H1 (cell line): ENCODE data around the gene PIGM. TPM values are rescaled to one million over a fixed set of nuclear protein-coding genes. Genes with fewer than 3 reads are reported as not detected.
A peak's percentile ranks its signal among the peaks of the same experiment; 100 is the strongest.

ENCODE experiments used
- CTCF ChIA-PET: fragments of 300-600 bp; sonication (Branson Sonifier 250); formaldehyde crosslinking; loops from one replicate; lab custom pipeline; 2021; ENCODE audit not compliant: partially characterized antibody; lab: Charles Lee
- POLR2A ChIA-PET: fragments of 300-600 bp; sonication (Branson Sonifier 250); formaldehyde crosslinking; loops from one replicate; lab custom pipeline; 2021; ENCODE audit warnings: inconsistent platforms; ENCODE audit not compliant: partially characterized antibody; lab: Charles Lee
- DNase-seq, 2 experiments: peaks; one replicate each; pipeline versions ENCODE4 v3.0.0 to v3.0.0-alpha.2; 2010 to 2022; ENCODE audit warnings: low spot score in 2 of 2, low read depth in 1 of 2, mixed read lengths in 1 of 2
- FAIRE-seq: peaks from 2 replicates; lab custom pipeline; 2011; peaks lifted over from hg19 to GRCh38; lab: Jason Lieb, UNC
- H2AFZ ChIP-seq: 2 replicates; pipeline ENCODE4 v1.8.1; 2012; ENCODE audit warnings: low read length, inconsistent platforms
- H2AK5ac ChIP-seq: 2 replicates; pipeline ENCODE4 v1.6.1; 2013; ENCODE audit warnings: low read depth, low read length
- H2BK120ac ChIP-seq: replicated peaks from 2 replicates; pipeline ENCODE3; 2013; ENCODE audit warnings: low read depth, low read length, inconsistent platforms
- H2BK12ac ChIP-seq: 2 replicates; pipeline ENCODE4 v1.6.1; 2013; ENCODE audit warnings: low read depth, low read length
- H2BK15ac ChIP-seq: 2 replicates; pipeline ENCODE4 v1.6.1; 2013; ENCODE audit warnings: low read length
- H2BK20ac ChIP-seq: 2 replicates; pipeline ENCODE4 v1.6.1; 2013; ENCODE audit warnings: low read length
- H2BK5ac ChIP-seq: 2 replicates; pipeline ENCODE4 v1.6.1; 2013; ENCODE audit warnings: low read depth, low read length
- H3K14ac ChIP-seq: 2 replicates; pipeline ENCODE4 v1.6.1; 2013; ENCODE audit warnings: inconsistent platforms; ENCODE audit not compliant: insufficient read length
- H3K18ac ChIP-seq: 2 replicates; pipeline ENCODE4 v1.6.1; 2013; ENCODE audit warnings: low read length; ENCODE audit errors: extremely low read depth
- H3K23ac ChIP-seq: 2 replicates; pipeline ENCODE4 v1.6.1; 2013; ENCODE audit warnings: inconsistent platforms; ENCODE audit not compliant: insufficient read length
- H3K23me2 ChIP-seq: 2 replicates; pipeline ENCODE4 v1.6.1; 2013; ENCODE audit warnings: low read depth, low read length
- H3K27ac ChIP-seq: 2 replicates; pipeline ENCODE4 v1.6.1; 2011; ENCODE audit warnings: low read depth, low read length, inconsistent platforms
- H3K27me3 ChIP-seq, 4 experiments: replicated peaks in 1 of 4; 1 replicate in 1 of 4; 2 replicates in 3 of 4; pipeline versions ENCODE4 v1.6.1 to v1.8.1; 2011 to 2013; ENCODE audit warnings: low read length in 3 of 4, mild to moderate bottlenecking in 3 of 4, inconsistent platforms in 2 of 4, mixed read lengths in 2 of 4, moderate library complexity in 1 of 4; ENCODE audit not compliant: control insufficient read depth in 3 of 4, insufficient read depth in 3 of 4; ENCODE audit errors: extremely low read depth in 1 of 4
- H3K36me3 ChIP-seq, 4 experiments: 2 replicates each; pipeline versions ENCODE4 v1.6.1 to v1.8.1; 2011 to 2013; ENCODE audit warnings: mild to moderate bottlenecking in 4 of 4, low read length in 3 of 4, moderate library complexity in 2 of 4, control low read depth in 1 of 4, inconsistent platforms in 1 of 4; ENCODE audit not compliant: insufficient read depth in 4 of 4, control insufficient read depth in 2 of 4
- H3K4ac ChIP-seq: replicated peaks from 2 replicates; pipeline ENCODE3; 2013; ENCODE audit warnings: low read length, low read depth, mixed read lengths, inconsistent platforms; ENCODE audit not compliant: insufficient read length
- H3K4me1 ChIP-seq, 4 experiments: replicated peaks in 1 of 4; 1 replicate in 1 of 4; 2 replicates in 3 of 4; pipeline versions ENCODE4 v1.6.1 to v1.8.1; 2011 to 2013; ENCODE audit warnings: low read length in 3 of 4, inconsistent platforms in 2 of 4, mixed read lengths in 1 of 4; ENCODE audit not compliant: insufficient read depth in 4 of 4, control insufficient read depth in 3 of 4
- H3K4me2 ChIP-seq, 2 experiments: 2 replicates each; pipeline versions ENCODE4 v1.6.1 to v1.8.1; 2011 to 2013; ENCODE audit warnings: low read depth in 2 of 2, low read length in 2 of 2, control low read depth in 1 of 2, inconsistent platforms in 1 of 2, mild to moderate bottlenecking in 1 of 2; ENCODE audit not compliant: insufficient read depth in 1 of 2
- H3K4me3 ChIP-seq, 4 experiments: fragments of 200-600, 300-600 bp in 1 of 4; sonication (generic), shearing (Covaris generic), sonication (Bioruptor Twin) in 1 of 4; 2 replicates each; pipeline versions ENCODE4 v1.5.1 to v1.8.1; 2011 to 2016; ENCODE audit warnings: low read length in 4 of 4, low read depth in 3 of 4, control low read depth in 2 of 4, inconsistent platforms in 2 of 4, mild to moderate bottlenecking in 2 of 4, mixed read lengths in 1 of 4, moderate library complexity in 1 of 4; ENCODE audit not compliant: insufficient read depth in 2 of 4; ENCODE audit errors: extremely low read depth in 1 of 4
- H3K56ac ChIP-seq: replicated peaks from 2 replicates; pipeline ENCODE3; 2013; ENCODE audit warnings: low read depth, mild to moderate bottlenecking, mixed read lengths, low read length, inconsistent platforms; ENCODE audit not compliant: insufficient read length
- H3K79me1 ChIP-seq: 2 replicates; pipeline ENCODE4 v1.6.1; 2013; ENCODE audit warnings: low read depth, low read length, control low read depth
- H3K79me2 ChIP-seq, 2 experiments: 2 replicates each; pipeline versions ENCODE4 v1.6.1 to v1.8.1; 2012 to 2013; ENCODE audit warnings: low read length in 2 of 2, mild to moderate bottlenecking in 2 of 2, inconsistent platforms in 1 of 2; ENCODE audit not compliant: insufficient read depth in 2 of 2, control insufficient read depth in 1 of 2
- H3K9ac ChIP-seq, 4 experiments: replicated peaks in 1 of 4; 1 replicate in 1 of 4; 2 replicates in 3 of 4; pipeline versions ENCODE4 v1.6.1 to v1.8.1; 2011 to 2013; ENCODE audit warnings: low read depth in 3 of 4, low read length in 3 of 4, control low read depth in 2 of 4, mild to moderate bottlenecking in 2 of 4, moderate library complexity in 2 of 4, inconsistent platforms in 1 of 4; ENCODE audit errors: extremely low read depth in 1 of 4
- H3K9me3 ChIP-seq, 2 experiments: 2 replicates each; pipeline versions ENCODE4 v1.6.1 to v1.8.1; 2012 to 2013; ENCODE audit warnings: mild to moderate bottlenecking in 2 of 2, moderate library complexity in 2 of 2, control low read depth in 1 of 2, inconsistent platforms in 1 of 2, low read depth in 1 of 2, low read length in 1 of 2, mixed read lengths in 1 of 2; ENCODE audit not compliant: insufficient read depth in 2 of 2
- H4K20me1 ChIP-seq, 2 experiments: replicated peaks in 1 of 2; 2 replicates each; pipeline versions ENCODE3 to v1.8.1; 2011 to 2013; ENCODE audit warnings: inconsistent platforms in 2 of 2, low read length in 2 of 2, mild to moderate bottlenecking in 1 of 2; ENCODE audit not compliant: insufficient read depth in 2 of 2, control insufficient read depth in 1 of 2
- H4K5ac ChIP-seq: 2 replicates; pipeline ENCODE4 v1.6.1; 2013; ENCODE audit warnings: low read length, low read depth, mixed read lengths, inconsistent platforms; ENCODE audit not compliant: insufficient read length
- H4K8ac ChIP-seq: 2 replicates; pipeline ENCODE4 v1.8.0; 2013; ENCODE audit warnings: mild to moderate bottlenecking, moderate library complexity, low read length, inconsistent platforms; ENCODE audit not compliant: insufficient read depth; ENCODE audit errors: extremely low read depth
- H4K91ac ChIP-seq: replicated peaks from 2 replicates; pipeline ENCODE3; 2013; ENCODE audit warnings: low read length, mixed read lengths, inconsistent platforms; ENCODE audit not compliant: insufficient read length
- FOSL1 ChIP-seq: IDR thresholded peaks from 2 replicates; pipeline ENCODE4 v1.6.1; 2011; ENCODE audit warnings: mild to moderate bottlenecking, low read depth, low read length, moderate library complexity; ENCODE audit not compliant: insufficient read depth
- JUN ChIP-seq: IDR thresholded peaks from 2 replicates; pipeline ENCODE4 v1.6.1; 2011; ENCODE audit warnings: low read depth, mild to moderate bottlenecking, improper control_type of control experiment, low read length
- KDM1A ChIP-seq: fragments of 200-600, 300-600 bp; sonication (generic); IDR thresholded peaks from 2 replicates; pipeline ENCODE4 v1.7.1; 2016; ENCODE audit warnings: mild to moderate bottlenecking, low read length, borderline replicate concordance
- SAP30 ChIP-seq: fragments of 300-600 bp; sonication (generic); IDR thresholded peaks from 2 replicates; pipeline ENCODE4 v1.7.1; 2012; ENCODE audit warnings: low read length, moderate library complexity, mild to moderate bottlenecking, inconsistent platforms; ENCODE audit not compliant: insufficient read depth, insufficient replicate concordance
- SP1 ChIP-seq: IDR thresholded peaks from 2 replicates; pipeline ENCODE4 v1.6.1; 2011; ENCODE audit warnings: low read depth, low read length
- WGBS, 2 experiments: shearing (Covaris generic) in 1 of 2; methylation state at CpG; one replicate each; pipeline versions ENCODE4 v1.1.6 to v1.1.7; 2013 to 2015; ENCODE audit warnings: low lambda C conversion rate in 2 of 2, mixed read lengths in 2 of 2, inconsistent platforms in 1 of 2, low coverage in 1 of 2, missing lambda C conversion rate in 1 of 2; ENCODE audit not compliant: insufficient replicate concordance in 2 of 2, insufficient coverage in 1 of 2, insufficient read length in 1 of 2; ENCODE audit errors: extremely low coverage in 1 of 2, missing lambda C conversion rate in 1 of 2; 5-methylcytosine and 5-hydroxymethylcytosine counted together
- polyA plus RNA-seq, 7 experiments: library from polyadenylated mRNA; depleted of rRNA in 3 of 7; stranded (reverse) in 5 of 7; unstranded in 2 of 7; fragments of >200 nt in 5 of 7; fragments of 200-250 nt in 2 of 7; gene quantifications; 1 replicate in 5 of 7; 2 replicates in 1 of 7; 4 replicates in 1 of 7; pipeline versions ENCODE4 v1.2.1 to v1.2.3, GENCODE V29; 2011 to 2013; ENCODE audit warnings: missing spikeins in 2 of 7, mixed read lengths in 2 of 7
- total RNA-seq: library from RNA; stranded (reverse); fragmentation: NEBNext Ultra II Directional; extraction: Animal tissue kit (Norgen Biotek cat#: 25700); gene quantifications from 2 replicates; pipeline ENCODE4 v1.2.1, GENCODE V29; 2021

Gene PIGM
- total and polyA plus RNA-seq, 2 of the 8 experiments (the other 6 are each of a cell fraction or from before 2014, with no cell fraction given) = 5.4 to 6.0 TPM

DNA sequence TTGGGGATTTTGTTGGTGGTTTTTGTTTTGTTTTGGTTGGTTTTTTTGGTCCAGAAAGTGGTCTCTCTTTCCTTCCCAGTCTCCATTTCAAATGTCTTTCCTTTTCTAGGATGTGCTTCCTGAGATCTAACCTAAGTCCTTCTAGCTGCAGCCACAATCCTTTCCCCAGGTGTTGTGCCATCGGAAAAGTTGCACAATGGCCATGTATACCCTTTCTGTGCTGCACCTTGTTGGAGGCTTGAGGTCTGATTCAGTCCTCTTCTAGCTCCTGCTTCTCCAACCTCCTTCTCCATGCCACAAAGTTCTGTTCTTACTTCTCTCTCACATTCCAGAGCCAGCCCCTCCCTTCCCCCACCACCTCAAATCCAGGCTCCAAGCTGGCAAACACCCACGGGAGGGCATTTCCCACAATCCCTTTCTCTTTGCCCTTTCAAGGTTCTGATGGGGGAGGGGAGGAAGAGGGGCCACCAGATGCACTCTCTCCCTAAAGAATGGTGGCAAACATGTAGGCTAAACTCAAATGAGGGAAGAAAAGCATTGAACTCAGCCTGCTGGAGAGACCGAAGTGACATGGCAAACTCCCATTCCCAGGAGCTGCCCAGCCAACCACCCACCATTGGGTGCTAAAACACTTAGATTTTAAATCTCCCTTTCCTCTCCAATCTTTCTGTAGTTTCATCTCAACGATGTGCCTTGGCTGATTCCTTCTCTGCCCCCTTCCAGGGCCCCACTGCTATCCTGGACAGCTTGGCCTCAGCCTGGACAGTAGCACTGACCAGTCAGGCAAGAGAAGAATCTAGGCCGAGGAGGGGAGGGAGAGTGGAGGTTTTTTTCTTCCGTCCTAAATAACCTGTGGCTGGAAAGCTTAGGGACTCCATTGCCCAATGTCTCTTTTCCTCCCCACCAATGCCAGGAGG lies 35.3 kb upstream of the PIGM start:
- TF ChIP-seq SP1 (0 out of 2 replicates have a peak, but pooled peaks have one; percentile 36), KDM1A (peak; percentile 83; the same call in 1 of the 2 replicates), JUN (no peak), SAP30 (no peak), FOSL1 (no peak)
- H2BK5ac ChIP-seq = no peak overlapping the region

More for the DNA sequence above, 35.3 kb upstream of the PIGM start:
- Histone ChIP-seq H3K4ac (no peak overlapping the region), H2AK5ac (no peak overlapping the region), H3K79me2 (no peaks in the 10 kb centered on the region), H2AFZ (no peak overlapping the region; the same call in 1 of the 2 replicates), H3K56ac (no peak overlapping the region), H3K27me3 (peaks cover 0 to 14% (median 10%) of the 10 kb centered on the region in 4 experiments; a peak in 6 of 7 replicates), H3K4me1 (peaks cover 5 to 19% (median 11%) of the 10 kb centered on the region in 4 experiments), H2BK120ac (no peak overlapping the region), H4K91ac (no peak overlapping the region), H4K5ac (no peak overlapping the region), H3K36me3 (no peaks in the 10 kb centered on the region), H3K9ac (no peak overlapping the region), H3K23me2 (peaks cover 8% of the 10 kb centered on the region), H2BK20ac (peak overlapping the region; percentile 86; the same call in 1 of the 2 replicates), H3K23ac (no peak overlapping the region), H3K18ac (no peak overlapping the region; the same call in 1 of the 2 replicates), H2BK15ac (no peak overlapping the region), H3K79me1 (no peaks in the 10 kb centered on the region), H3K9me3 (no peaks in the 10 kb centered on the region), H3K14ac (no peak overlapping the region), H3K4me3 (peak overlapping the region in 1 of 4 experiments; percentile 7; a peak in 1 of 8 replicates), H3K4me2 (no peak overlapping the region), H2BK12ac (no peak overlapping the region), H3K27ac (no peak overlapping the region), H4K20me1 (no peaks in the 10 kb centered on the region), H4K8ac (no peak overlapping the region)
- FAIRE-seq (no peak), DNase-seq (no peak)
- ChIA-PET POLR2A (interaction anchor here (0.6 to 2.6 kb wide), 11 partner anchors 9 to 121 kb away, joined by 3 to 9 read pairs (median 5); partner anchors contain the start of gene IGSF8), CTCF (interaction anchor here (0.6 to 50.1 kb wide), 5 partner anchors 8 to 262 kb away, joined by 3 to 1874 read pairs (median 4); partner anchors contain the start of genes IGSF8, KCNJ10 and KCNJ9)
- WGBS, 2 experiments = 76% methylated on average over 5 of the region's 6 CpGs; no CpG with 5 or more reads in 1 of the 2 experiments
